Subcutaneous adipose tissue (tissue), 4 donors: ENCODE results near the gene CCSER1. TPM values are rescaled to one million over a fixed set of nuclear protein-coding genes. Genes with fewer than 3 reads are reported as not detected.

Experiments
- CTCF ChIP-seq: fragments of 450-650 bp; IDR thresholded peaks from one replicate; pipeline ENCODE4 v1.5.1; 2016; ENCODE audit warnings: low read depth, mild to moderate bottlenecking, control low read depth, antibody characterized with exemption, moderate library complexity
- total RNA-seq, 4 donors: library from RNA; depleted of rRNA; stranded (reverse); fragments of >200 nt; gene quantifications; one replicate each; pipeline ENCODE4 v1.1.0, GENCODE V29; 2016

The CCSER1 gene
- total RNA-seq, 4 donors from 2014 or later: 8.0 to 18.1 (median 16.0) TPM

- TF ChIP-seq CTCF: no peak
Observed at GRCh38 chr4:91590260-91590659, 1463.1 kb downstream of the CCSER1 start.

GRCh38 chr4:91592125-91592524 is 1464.9 kb downstream of the CCSER1 start:
- no peak for TF ChIP-seq CTCF

GRCh38 chr4:91596718-91597117 is 1469.5 kb downstream of the CCSER1 start:
- no peak for TF ChIP-seq CTCF

- TF ChIP-seq CTCF: no peak
Observed at GRCh38 chr4:91598696-91599095, 1471.5 kb downstream of the CCSER1 start.

- TF ChIP-seq CTCF: no peak
Observed at GRCh38 chr4:91600301-91600700, 1473.1 kb downstream of the CCSER1 start.

- TF ChIP-seq CTCF: no peak
Observed at GRCh38 chr4:91601401-91601800, 1474.2 kb downstream of the CCSER1 start.

- TF ChIP-seq CTCF: no peak
Observed at GRCh38 chr4:91611782-91612181, 1484.6 kb downstream of the CCSER1 start.

GRCh38 chr4:91620952-91621351 is 1493.8 kb downstream of the CCSER1 start:
- no peak for TF ChIP-seq CTCF
